Prostate gland (tissue), 2 donors: Measurements from ENCODE around the gene SFI1. TPM values are rescaled to one million over a fixed set of nuclear protein-coding genes. Genes with fewer than 3 reads are reported as not detected.
"Not testable (repeated sequence)": the region's sequence is repeated elsewhere in the genome, so short reads cannot be mapped to it uniquely, and the experiment has no call there.

Experiments used
- DNase-seq: peaks from one replicate; pipeline ENCODE4 v3.0.0-alpha.2; 2019; ENCODE audit warnings: low spot score
- H3K27ac ChIP-seq, 2 donors: fragments of 200-600 bp; sonication (generic); 2 replicates each; pipeline ENCODE4 v1.5.1; 2017 to 2019
- H3K27me3 ChIP-seq: fragments of 200-600 bp; sonication (generic); replicated peaks from 2 replicates; pipeline ENCODE4 v1.5.1; 2019; ENCODE audit not compliant: insufficient read depth
- H3K36me3 ChIP-seq, 2 donors: fragments of 200-600 bp; sonication (generic); 1 replicate in 1 of 2; 2 replicates in 1 of 2; pipeline versions ENCODE4 v1.5.1 to v1.8.1; 2017 to 2019
- H3K4me1 ChIP-seq: fragments of 200-600 bp; sonication (generic); replicated peaks from 2 replicates; pipeline ENCODE4 v1.5.1; 2019
- H3K4me3 ChIP-seq, 2 donors: fragments of 200-600 bp; sonication (generic); 2 replicates each; pipeline ENCODE4 v1.5.1; 2017 to 2019
- H3K9me3 ChIP-seq: fragments of 200-600 bp; sonication (generic); 2 replicates; pipeline ENCODE4 v1.5.1; 2017
- CTCF ChIP-seq, 4 experiments: fragments of 200-600 bp in 2 of 4; fragments of 450-650 bp in 2 of 4; sonication (generic) in 2 of 4; IDR thresholded peaks; 1 replicate in 3 of 4; 2 replicates in 1 of 4; pipeline ENCODE4 v1.5.1; 2016 to 2019; ENCODE audit warnings: antibody characterized with exemption in 4 of 4, mild to moderate bottlenecking in 2 of 4, moderate library complexity in 2 of 4
- POLR2A ChIP-seq: fragments of 450-650 bp; IDR thresholded peaks from one replicate; pipeline ENCODE4 v1.6.1; 2016; ENCODE audit warnings: antibody characterized with exemption, mild to moderate bottlenecking
- POLR2AphosphoS5 ChIP-seq: sonication (generic); formaldehyde crosslinking; IDR thresholded peaks from one replicate; pipeline ENCODE4 v1.6.1; 2017; ENCODE audit warnings: antibody characterized with exemption
- WGBS: methylation state at CpG from one replicate; pipeline ENCODE4 v1.1.5; 2018; 5-methylcytosine and 5-hydroxymethylcytosine counted together
- intact Hi-C: fragments of 100-400 bp; cut with DNase I; formaldehyde crosslinking; loops from one replicate; pipeline ENCODE4 v1.14.2; 2022
- total RNA-seq, 2 donors: library from RNA; depleted of rRNA; stranded (reverse); fragments of >200 nt; gene quantifications; one replicate each; pipeline ENCODE4 v1.1.0, GENCODE V29; 2016

Gene SFI1
- total RNA-seq, 2 donors from 2014 or later: 21.5 to 68.8 TPM

- H3K4me1 ChIP-seq: no peaks in the 10 kb centered on the region
- H3K9me3 ChIP-seq: no peaks in the 10 kb centered on the region
- no peaks in the 10 kb centered on the region for H3K27me3 ChIP-seq
- intact Hi-C loops: no loop called here
- no peak overlapping the region for H3K27ac ChIP-seq
- 63% methylated on average over 5 of the region's 5 CpGs for WGBS
- no peak overlapping the region for H3K4me3 ChIP-seq
- no peak for DNase-seq
- no peaks in the 10 kb centered on the region for H3K36me3 ChIP-seq
- TF ChIP-seq POLR2AphosphoS5: no peak
- no peak for TF ChIP-seq POLR2A
- TF ChIP-seq CTCF (IDR thresholded peaks at IDR 0.05): no peak
These were observed 37.0 kb downstream of the SFI1 start for GRCh38 chr22:31533374-31533773.

- Histone ChIP-seq H3K27ac (no peak overlapping the region), H3K4me3 (no peak overlapping the region), H3K36me3 (no peaks in the 10 kb centered on the region), H3K27me3 (no peaks in the 10 kb centered on the region), H3K4me1 (no peaks in the 10 kb centered on the region), H3K9me3 (no peaks in the 10 kb centered on the region)
- no peak for DNase-seq
- TF ChIP-seq POLR2AphosphoS5 (no peak), POLR2A (no peak), CTCF (IDR thresholded peaks at IDR 0.05) (no peak)
- intact Hi-C loops: no loop called here
- 84% methylated on average over 8 of the region's 8 CpGs for WGBS
These were observed 40.7 kb downstream of the SFI1 start for GRCh38 chr22:31537019-31537535.

GRCh38 chr22:31538815-31539214, 42.5 kb downstream of the SFI1 start:
- Histone ChIP-seq H3K4me3 (no peak overlapping the region), H3K27ac (no peak overlapping the region), H3K9me3 (no peaks in the 10 kb centered on the region), H3K4me1 (no peaks in the 10 kb centered on the region), H3K27me3 (no peaks in the 10 kb centered on the region), H3K36me3 (no peaks in the 10 kb centered on the region)
- intact Hi-C loops: no loop called here
- 84% methylated on average over 5 of the region's 5 CpGs for WGBS
- no peak for DNase-seq
- no peak for TF ChIP-seq POLR2A
- no peak for TF ChIP-seq CTCF (IDR thresholded peaks at IDR 0.05)
- no peak for TF ChIP-seq POLR2AphosphoS5

- H3K36me3 ChIP-seq, H3K27me3 ChIP-seq, H3K4me3 ChIP-seq, H3K9me3 ChIP-seq, intact Hi-C loops, H3K4me1 ChIP-seq, H3K27ac ChIP-seq, DNase-seq: not testable (repeated sequence)
- 100% methylated on average over 4 of the region's 4 CpGs for WGBS
These were observed 43.8 kb downstream of the SFI1 start for GRCh38 chr22:31540166-31540565.

GRCh38 chr22:31540966-31541365, 44.6 kb downstream of the SFI1 start:
- no peak for TF ChIP-seq POLR2A
- TF ChIP-seq CTCF (IDR thresholded peaks at IDR 0.05): no peak
- no peak for TF ChIP-seq POLR2AphosphoS5
- no peaks in the 10 kb centered on the region for H3K36me3 ChIP-seq
- no peaks in the 10 kb centered on the region for H3K9me3 ChIP-seq
- H3K4me1 ChIP-seq: no peaks in the 10 kb centered on the region
- intact Hi-C loops: no loop called here
- no peak overlapping the region for H3K27ac ChIP-seq
- H3K27me3 ChIP-seq: no peaks in the 10 kb centered on the region
- 90% methylated on average over 5 of the region's 5 CpGs for WGBS
- no peak for DNase-seq
- H3K4me3 ChIP-seq: no peak overlapping the region
